Measurements from ENCODE around the gene GPR156.
"Not testable (repeated sequence)": the region's sequence is repeated elsewhere in the genome, so short reads cannot be mapped to it uniquely, and the experiment has no call there.

Gene GPR156

DNA sequence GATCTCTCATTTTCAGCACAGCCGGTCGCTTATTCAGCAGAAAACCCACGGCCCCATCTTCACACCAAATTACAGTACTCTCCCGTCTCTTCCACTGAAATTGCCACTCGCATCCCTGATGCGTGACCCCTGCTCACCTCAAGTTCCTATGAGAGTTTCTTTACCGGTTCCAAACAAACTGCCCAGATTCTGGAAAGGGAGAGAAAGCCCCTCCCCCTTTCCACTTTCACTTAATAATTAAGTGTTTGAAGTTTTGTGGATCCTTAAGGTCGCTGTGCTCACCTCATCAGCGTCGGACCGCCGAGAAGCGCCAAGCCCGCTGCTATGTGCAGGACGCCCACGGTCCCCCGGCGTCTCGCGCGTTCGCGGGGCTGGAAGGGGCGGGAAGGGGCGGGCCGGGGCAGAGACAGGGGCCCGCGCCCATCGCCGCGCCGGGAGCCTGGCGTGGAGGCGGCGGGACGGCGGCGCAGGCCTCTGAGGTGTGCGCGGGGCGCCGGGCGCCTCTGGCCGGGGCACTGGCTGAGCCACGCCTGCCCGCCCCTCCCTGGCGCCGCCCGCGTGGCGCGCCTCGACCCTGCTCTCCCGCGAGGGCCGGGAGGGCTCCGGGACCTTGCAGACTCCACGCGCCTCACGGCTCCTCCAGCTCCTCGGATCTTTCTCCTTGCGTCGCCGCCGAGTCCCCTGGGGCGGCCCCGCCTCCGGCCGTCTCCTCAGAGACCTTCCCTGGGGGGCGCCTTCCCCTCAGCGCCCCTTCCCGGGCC lies at the start of gene GPR156:
Gene GPR156, minus strand, starts transcription at position 476 of the 761 bp plus-strand sequence. CDS start 41,124 bp downstream, outside the sequence.
- no peak for DNase-seq

DNA sequence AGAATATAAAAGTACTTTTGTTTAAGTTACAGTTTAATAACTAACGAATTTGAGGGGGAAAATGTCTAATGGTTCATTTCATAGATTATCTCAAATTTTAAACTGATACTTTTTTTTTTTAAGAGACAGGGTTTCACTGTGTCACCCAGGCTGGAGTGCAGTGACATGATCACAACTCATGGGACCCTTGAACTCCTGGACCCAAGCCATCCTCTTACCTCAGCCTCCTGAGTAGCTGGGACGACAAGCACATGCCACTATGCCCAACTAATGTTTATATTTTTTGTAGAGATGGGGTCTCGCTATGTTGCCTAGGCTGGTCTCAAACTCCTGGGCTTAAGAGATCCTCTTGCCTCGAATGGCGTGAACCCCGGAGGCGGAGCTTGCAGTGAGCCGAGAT lies 47.6 kb upstream of the GPR156 start:
- DNase-seq: no peak

DNA sequence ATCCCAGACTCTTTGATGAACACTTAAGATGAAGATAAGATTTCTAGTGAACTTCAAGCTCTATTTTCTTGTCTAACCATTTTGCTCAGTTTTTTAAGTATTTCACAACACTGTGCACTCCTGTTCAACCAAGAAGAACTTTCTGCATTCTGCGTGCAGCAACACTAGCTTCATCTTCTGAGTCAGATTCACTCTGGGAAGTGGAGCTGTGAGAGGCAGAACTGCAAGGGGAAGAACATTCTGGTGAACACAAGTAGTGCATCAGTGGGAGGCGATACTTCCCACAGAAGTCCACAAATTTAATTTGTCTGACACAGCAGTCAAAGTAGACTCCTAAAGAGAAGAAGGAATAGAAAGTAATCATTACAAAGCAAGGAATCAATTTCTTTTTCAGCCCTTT lies 46.1 kb upstream of the GPR156 start:
- DNase-seq: no peak

DNA sequence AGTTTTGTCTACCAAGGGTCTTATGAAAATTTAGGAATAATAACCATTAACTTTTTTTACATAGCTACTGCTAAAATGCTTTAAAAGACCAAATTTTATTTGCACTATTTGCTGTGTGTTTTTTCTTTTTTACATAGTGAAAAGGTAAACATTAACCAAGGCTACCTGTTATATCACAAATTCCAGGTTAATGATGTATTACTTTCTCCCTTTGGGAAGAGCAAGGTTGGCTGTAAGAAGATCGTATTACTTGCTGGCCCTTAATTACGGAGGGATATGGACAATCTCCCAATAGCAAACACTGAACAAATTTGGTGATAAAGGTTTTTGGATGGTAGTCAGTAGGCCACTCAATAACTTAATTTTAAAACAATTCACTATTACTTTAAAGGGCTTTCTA lies 41.8 kb upstream of the GPR156 start:
- DNase-seq: no peak

DNA sequence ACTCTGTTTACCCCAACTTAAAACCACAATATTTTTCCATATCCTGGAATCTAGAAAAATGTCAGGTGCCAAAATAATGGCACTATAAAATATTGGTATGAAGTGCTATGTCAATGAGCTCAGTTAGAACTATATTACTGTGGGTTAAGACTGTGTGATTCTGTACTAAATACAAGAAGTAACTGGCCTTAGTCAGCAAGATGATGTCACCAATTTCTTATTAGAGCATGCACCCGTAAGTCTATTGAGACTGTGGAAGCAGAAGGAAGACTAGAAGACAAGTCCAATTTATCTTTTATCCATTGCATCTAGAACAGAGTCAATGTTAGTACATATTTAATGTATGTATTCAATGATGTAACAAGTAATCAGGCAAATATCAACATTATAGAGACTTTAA lies 39.2 kb upstream of the GPR156 start:
- DNase-seq: no peak

DNA sequence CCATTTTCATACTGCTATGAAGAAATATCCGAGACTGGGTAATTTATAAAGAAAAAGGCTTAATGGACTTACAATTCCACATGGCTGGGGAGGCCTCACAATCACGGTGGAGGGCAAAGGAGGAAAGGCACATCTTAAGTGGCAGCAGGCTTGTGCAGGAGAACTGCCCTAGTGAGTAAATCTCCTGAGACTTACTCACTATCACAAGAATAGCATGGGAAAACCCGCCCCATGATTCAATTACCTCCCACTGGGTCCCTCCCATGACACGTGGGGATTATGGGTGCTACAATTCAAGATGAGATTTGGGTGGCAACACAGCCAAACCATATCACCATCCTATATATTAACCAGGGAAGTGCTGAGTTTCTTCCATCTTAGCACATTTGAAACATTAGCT lies 38.7 kb upstream of the GPR156 start:
- not testable (repeated sequence) for DNase-seq

DNA sequence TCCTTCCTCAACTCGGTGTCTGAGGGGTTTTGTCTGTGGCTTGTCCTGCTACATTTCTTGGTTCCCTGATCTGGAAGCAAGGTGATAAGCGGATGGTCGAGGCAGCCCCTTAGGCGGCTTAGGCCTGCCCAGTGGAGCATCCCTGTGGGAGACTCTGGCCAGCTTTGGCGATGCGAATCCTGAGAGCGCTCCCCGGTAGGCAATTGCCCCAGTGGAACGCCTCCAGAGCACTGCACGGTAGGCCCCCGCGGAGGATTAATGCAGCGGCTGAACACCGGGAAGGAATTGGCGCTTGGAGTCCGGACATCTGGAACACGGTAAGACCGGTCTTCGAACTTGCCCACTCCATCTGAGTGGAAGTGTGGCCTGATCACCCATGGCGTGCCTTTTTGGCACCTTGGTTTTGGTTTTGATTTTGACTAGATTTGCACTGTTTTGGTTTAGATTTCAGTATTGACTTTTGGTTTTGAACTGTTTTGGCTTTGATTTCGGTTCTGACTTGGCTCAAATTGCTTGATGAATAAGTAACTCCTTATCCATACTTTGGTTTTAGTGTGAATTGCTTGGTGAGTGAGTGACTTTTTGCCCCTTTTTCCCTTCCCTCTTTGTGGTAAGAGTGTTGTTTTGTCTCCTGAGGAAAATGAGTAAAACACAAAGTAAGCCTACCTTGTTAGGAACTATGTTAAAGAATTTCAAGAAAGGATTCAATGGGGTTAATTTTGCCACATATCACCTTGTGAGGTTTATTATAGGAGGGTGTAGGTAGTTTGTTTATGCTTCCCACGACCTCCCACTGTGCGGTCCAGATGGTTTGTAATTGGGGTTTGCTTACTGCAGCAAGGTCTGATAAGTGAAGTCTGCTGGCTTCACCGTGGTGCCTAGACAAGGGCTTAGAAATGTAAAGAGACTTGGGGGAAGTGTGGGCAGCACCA lies 27.1 kb upstream of the GPR156 start:
- no peak for DNase-seq

DNA sequence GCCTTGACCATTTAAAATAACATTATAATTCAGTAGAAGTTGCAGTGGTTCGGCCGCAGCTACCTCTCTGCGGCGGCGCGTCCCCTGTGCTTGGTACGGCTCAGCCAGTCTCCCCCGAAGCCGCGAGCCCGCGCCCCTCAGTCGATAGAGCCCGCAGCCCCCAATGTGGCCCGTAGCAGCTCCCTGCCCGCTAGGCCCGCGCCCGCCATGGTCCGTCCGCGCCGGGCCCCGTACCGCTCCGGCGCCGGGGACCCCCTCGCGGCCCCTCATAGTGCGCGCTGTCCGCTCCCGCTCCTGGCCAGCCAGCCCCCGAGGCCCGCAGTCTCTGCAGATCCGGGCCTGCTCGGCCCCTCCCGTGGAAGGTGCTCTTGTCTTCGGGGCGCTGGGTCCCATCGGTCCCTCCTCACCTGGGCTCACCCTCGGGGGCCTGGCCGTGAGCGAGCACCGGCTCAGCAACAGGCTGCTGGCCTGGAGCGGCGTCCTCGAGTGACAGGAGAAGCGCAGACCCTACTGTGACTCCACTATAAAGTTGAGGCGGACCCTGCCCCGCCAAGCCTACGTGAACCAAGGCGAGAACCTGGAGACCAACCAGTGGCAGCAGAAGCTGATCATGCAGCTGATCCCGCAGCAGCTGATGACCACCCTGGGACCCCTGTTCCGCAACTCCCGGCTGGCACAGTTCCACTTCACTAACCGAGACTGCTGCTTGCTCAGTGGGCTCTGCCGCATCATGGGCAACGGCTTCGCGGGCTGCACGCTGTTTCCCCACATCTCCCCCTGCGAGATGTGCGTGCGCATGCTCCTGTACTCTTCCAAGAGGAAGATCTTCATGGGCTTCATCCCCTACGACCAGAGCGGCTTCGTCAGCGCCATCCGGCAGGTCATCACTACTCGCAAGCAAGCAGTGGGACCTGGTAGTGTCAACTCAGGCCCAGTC lies 21.8 kb upstream of the GPR156 start:
- DNase-seq: no peak

DNA sequence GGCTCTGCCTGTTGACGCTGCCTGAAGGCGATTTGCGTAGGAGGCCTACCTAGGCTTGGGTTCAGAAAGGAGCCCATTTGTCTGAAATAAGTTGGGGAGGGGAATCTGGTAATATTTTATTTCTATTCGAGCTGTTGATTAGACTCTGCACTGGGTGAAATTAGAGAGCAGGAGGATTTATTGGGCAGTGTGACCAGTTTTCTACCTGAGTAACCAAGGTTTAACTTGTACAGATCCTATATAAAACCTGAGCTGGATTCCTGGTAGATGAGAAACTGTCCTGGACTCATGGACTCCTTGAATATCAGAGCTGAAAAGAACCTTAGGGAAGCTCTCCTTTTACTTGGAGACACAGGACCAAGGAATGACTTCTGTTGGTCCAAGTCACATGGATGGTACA lies 19.6 kb upstream of the GPR156 start:
- DNase-seq: no peak

DNA sequence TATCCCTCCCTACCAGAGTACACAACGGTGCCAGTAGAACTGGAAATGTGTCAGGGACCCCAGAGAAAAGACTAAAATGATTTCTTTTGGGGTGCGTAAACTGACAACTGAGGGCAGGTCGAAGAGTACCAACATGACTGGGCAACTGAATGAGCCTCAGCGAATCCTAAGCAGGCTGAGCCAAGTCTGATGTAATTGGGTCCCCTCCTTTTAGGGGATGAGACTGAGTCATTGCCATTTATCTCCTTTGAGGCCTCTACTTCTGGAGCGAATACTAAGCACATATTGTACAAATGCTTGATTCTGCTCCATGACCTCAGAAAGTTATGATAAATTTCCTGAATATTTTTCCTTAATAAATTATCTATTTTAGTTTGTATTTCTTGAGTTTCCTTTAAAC lies 17.3 kb upstream of the GPR156 start:
- no peak for DNase-seq

DNA sequence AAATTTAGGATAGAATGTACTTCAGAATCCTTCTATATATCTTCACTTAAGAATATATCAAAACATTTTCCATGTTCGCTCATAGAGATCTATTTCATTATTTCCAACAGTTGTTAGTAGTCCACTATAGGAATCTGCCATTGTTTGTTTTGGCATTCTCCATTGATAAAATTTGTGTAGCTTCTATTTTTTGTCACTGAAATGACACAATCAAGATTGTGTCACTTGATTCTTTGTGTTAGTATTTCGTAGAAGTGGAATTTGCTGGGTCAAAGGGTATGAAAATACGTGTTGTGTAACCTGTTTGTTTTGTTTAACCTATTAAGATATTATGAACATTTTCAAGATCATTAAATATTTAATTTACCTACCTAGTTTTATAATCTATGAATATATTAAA lies 15.9 kb upstream of the GPR156 start:
- DNase-seq: no peak

DNA sequence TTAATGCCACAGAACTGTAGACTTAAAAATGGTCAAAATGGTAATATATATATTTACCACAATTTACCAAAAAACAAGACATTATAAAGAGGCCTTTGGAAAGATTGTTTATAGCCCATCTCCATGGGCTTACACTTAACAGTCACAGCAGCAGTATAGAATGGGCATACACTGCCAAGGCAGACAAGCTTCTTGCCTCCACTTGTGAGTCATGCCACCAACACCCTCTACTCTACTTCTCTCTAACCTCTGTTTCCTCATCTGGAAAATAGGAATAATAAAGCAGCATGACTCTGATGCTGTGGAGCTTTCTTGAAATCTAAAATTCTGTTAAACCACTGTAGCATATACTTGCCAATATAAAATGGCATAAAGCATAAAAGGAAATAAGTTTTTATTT lies 14.4 kb upstream of the GPR156 start:
- DNase-seq: no peak

DNA sequence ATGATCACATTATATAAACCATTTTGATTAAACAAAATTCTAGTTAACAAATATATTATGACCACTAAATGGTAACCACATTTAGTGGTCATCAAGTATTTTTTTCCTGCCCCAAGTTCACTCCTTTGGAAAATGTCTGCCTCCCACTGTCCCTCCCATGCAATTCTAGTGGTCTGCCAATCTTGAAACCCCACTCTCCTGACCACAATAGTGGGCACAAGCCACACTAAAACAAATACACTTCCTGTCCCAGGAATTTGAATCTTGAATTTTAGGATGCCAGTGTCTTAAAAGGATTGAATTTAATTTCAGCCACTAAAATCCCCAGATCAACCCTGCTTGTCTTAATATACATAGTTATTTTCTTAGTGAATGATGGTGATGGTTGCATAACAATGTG lies 14.0 kb upstream of the GPR156 start:
- DNase-seq: no peak

DNA sequence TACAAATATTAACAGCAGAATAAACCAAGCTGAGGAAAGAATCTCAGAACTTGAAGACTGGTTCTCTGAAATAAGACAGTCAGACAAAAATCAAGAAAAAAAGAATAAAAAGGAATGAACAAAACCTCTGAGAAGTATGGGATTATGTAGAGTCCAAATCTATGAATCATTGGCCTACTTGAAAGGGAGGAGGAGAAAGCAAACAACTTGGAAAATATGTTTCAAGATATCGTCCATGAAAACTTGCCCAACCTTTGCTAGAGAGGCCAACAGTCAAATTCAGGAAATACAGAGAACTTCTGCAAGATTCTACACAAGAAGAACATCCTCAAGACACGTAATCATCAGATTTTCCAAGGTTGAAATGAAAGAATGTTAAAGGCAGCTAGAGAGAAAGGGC lies 6.5 kb upstream of the GPR156 start:
- not testable (repeated sequence) for DNase-seq

DNA sequence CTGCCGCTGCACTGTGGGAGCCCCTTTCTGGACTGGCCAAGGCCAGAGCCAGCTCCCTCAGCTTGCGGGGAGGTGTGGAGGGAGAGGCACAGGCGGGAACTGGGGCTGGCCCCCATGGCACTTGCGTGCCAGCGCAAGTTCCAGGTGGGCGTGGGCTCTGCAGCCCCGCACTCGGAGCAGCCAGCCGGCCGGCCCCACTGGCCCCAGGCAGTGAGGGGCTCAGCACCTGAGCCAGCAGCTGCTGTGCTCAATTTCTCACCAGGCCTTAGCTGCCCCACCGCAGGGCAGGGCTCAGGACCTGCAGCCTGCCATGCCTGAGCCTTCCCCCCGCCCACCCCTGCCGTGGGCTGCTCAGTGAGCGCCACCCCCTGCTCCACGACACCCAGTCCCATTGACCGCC lies 4.6 kb upstream of the GPR156 start:
- DNase-seq: no peak

DNA sequence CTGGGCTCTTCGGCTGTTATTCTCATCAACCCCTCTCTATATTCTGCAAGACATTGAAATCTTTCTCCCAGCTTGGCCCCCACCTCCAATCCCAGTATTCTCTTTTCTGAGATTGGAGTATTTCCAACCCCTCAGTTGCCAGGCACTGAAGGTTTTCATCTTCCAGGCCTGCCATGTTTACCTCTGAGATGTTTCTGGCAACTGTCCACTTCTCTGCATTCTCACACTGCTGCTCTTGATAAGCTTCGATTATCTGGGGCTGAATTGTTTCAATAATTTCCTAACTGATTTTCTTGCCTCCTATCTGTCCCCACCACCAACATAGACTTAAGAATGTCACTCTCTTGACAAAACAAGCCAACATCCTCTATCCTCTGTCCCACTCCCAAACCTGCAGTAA lies 1.4 kb upstream of the GPR156 start:
- no peak for DNase-seq

DNA sequence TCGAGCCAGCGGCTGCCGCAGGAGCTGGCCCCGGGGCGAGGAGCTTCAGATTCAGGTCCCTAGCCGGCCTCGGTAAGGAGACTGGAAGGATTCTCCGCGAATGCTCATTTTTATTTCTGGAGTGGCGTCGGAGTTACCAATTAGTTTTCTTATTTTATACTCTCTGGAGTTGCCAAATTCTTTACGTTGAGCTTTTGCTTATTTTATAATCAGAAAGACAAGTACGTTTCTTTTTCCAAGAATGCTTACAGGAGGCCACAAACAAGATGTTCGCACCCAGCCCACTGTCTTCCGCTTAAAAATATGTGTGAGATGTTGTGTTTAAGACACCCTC lies 453 bp upstream of the GPR156 start:
- DNase-seq: no peak

DNA sequence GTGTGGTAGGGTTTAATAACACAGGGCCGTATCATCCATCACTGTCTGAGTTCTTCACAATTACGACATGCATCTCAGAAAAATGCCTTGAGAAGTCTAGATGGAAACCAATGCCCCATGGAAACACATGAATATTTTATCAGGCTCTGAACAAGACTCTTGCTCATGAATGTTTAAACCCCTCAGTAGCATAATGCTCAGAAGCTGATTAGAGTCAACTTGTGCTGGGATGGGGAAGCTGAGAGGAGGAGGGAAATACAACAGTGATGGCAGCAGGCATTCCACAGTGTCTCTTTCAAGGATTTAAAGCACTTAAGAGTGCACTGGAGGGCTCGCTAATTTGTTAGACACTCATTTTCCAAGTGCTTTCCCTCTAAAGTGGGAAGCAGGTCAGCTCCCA lies 3.8 kb downstream of the GPR156 start:
- DNase-seq: no peak

DNA sequence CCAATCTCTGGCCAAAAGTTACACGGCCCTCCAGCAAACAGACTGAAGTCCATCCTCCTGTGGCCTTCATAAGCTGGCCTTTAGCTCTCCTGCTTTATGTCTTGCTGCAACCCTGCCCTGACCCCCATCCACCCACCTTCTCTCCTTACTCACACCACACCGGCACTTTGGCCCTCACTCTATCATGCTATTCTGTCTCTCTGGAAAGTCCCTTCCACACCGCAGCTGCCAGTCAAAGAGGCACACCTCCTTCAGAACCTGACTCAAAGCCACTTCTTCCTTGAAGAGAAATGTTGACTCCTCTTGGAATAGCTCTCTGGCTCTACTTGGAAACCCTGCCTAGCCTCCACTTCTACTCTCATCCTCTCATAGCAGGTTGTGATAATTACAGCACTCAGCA lies 4.5 kb downstream of the GPR156 start:
- no peak for DNase-seq

DNA sequence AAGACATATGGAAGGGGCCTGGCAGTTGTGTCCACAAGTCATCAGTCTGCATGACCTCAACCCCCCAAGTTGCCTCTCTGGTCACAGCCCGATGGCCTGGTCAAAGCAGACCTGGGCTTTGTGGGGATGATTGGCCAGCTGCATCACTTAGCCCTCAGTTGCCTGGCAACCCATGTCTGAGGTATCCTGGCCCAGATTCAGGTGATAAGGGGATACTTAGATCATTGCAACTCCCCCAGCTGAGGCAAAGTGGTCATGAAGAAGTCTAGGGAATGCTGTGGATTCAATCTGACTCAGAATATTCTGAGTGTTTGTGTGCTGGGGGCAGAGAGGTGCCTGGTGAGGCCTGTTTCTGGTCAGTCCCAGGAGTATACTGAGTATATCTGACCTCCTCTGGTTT lies 5.0 kb downstream of the GPR156 start:
- DNase-seq: no peak

DNA sequence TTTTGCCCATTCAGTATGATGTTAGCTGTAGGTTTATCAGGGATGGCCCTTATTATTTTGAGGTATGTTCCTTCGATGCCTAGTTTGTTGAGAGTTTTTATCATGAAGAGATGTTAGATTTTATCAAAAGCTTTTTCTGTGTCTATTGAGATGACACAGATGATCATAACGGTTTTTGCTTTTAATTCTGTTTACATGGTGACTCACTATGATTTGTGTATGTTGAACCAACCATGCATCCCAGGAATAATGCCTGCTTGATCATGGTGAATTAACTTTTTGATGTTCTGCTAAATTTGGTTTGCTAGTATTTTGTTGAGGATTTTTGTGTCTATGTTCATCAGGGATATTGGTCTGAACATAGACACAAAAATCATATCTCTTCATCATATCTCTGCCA lies 8.3 kb downstream of the GPR156 start:
- DNase-seq: no peak

DNA sequence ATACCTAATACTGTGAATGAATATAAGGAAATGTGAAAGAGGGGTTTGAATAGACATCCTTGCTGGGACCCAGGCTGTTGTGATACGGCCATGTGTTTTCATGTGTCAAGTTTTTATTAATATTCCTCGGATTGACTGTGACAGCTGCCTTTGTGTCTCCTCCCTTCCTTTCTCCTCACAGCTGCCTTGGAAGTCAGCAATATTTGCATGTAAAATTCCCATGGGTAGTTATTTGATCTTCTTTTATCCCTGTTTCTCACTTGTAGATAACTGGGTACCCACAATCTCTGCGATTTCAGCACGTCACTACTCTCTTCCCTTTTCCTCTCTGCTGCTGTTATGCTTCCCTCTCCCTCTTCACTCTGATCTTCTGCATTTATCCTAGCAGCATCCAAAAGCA lies 9.4 kb downstream of the GPR156 start:
- no peak for DNase-seq

DNA sequence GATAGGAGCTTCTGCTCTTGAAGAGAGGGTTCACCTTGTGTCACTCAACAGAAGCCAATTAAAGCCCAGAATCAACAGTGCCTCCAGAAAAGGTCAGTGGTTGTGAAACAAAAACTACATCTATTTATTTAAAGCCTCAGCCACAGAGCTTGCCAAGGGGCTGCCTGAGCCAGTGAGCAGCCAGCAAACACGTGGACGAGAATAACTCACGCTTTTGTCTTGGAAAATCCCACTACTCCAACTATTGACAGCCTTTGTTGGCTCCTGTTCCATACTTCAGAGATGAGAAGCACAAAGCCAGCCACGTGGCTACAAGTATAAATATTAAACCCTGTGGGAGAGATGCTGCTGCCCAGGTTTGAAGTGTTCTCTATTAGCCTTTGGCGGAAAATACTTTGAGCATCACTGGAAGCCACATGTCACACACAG lies 10.3 kb downstream of the GPR156 start:
- no peak for DNase-seq

All from CD4-positive, alpha-beta T cell treated with Interleukin-21 for 1 hour (primary cell).